ENCODE measurements around the gene CYTH1. TPM values are rescaled to one million over a fixed set of nuclear protein-coding genes. Genes with fewer than 3 reads are reported as not detected.

The CYTH1 gene
- total and polyA plus RNA-seq, 5 donors from 2014 or later = 202 to 487 (median 206) TPM

- Histone ChIP-seq H3K36me3 (ENCODE audit: control insufficient read depth, insufficient read depth, low read length) (peaks cover 76% of the 10 kb centered on the region), H3K4me3 (ENCODE audit: low read depth, low read length) (peak overlapping the region; percentile 75), H3K27ac (ENCODE audit: insufficient read depth, low read length, poor library complexity, severe bottlenecking) (peak overlapping the region; percentile 73), H3K27me3 (ENCODE audit: control insufficient read depth, insufficient read depth, low read length) (no peaks in the 10 kb centered on the region), H3K9me3 (ENCODE audit: control insufficient read depth in 2 of 2, low read length in 2 of 2) (no peaks in the 10 kb centered on the region), H3K4me1 (ENCODE audit: control insufficient read depth, insufficient read depth, low read length, poor library complexity, severe bottlenecking) (peaks cover 40% of the 10 kb centered on the region)
- H3K27ac Mint-ChIP-seq = peak overlapping the region; percentile 91 to 97 (median 96)
- peaks cover 55% of the 10 kb centered on the region for H3K36me3 Mint-ChIP-seq
- DNase-seq (no peak), ATAC-seq (ENCODE audit: low read depth in 2 of 2) (no peak)
- peaks cover 0 to 1% (median 0%) of the 10 kb centered on the region in 7 donors for H3K9me3 Mint-ChIP-seq
- peaks cover 14 to 50% (median 30%) of the 10 kb centered on the region in 4 donors for H3K4me1 Mint-ChIP-seq
- H3K4me3 Mint-ChIP-seq = peak overlapping the region; percentile 60 to 80 (median 69)
- no peaks in the 10 kb centered on the region for H3K27me3 Mint-ChIP-seq
These were observed 36.2 kb upstream of the CYTH1 start for GRCh38 chr17:78818152-78818846.

DNA sequence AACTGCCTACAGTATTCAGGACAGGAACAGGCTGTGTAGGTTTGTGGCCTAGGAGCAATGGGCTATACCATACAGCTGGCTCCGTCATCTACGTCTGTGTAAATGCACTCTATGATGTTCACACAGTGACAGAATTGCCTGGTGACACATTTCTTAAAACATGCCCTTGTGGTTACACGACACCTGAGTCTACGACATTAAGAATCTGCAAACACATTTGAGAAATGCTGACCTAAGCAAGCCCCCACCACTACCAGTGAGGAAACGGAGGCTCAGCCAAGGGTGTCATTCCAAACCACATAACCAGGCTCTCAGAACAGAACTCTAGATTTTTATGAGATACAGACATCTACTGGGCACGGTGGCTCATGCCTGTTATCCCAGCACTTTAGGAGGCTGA, 35.0 kb upstream of the CYTH1 start:
- Mint-ChIP-seq H3K4me1 (peaks cover 14 to 47% (median 27%) of the 10 kb centered on the region in 4 donors), H3K36me3 (peaks cover 53% of the 10 kb centered on the region), H3K4me3 (peak overlapping the region; percentile 57 to 86 (median 67)), H3K27me3 (no peaks in the 10 kb centered on the region), H3K27ac (peak overlapping the region; percentile 91 to 92 (median 92)), H3K9me3 (no peaks in the 10 kb centered on the region)
- Histone ChIP-seq H3K9me3 (ENCODE audit: control insufficient read depth in 2 of 2, low read length in 2 of 2) (no peaks in the 10 kb centered on the region), H3K27me3 (ENCODE audit: control insufficient read depth, insufficient read depth, low read length) (no peaks in the 10 kb centered on the region), H3K27ac (ENCODE audit: insufficient read depth, low read length, poor library complexity, severe bottlenecking) (peak overlapping the region; percentile 73), H3K4me3 (ENCODE audit: low read depth, low read length) (peak overlapping the region; percentile 32), H3K4me1 (ENCODE audit: control insufficient read depth, insufficient read depth, low read length, poor library complexity, severe bottlenecking) (peaks cover 40% of the 10 kb centered on the region), H3K36me3 (ENCODE audit: control insufficient read depth, insufficient read depth, low read length) (peaks cover 77% of the 10 kb centered on the region)
- ATAC-seq (ENCODE audit: low read depth in 2 of 2) (peak; percentile 75 to 77), DNase-seq (peak; percentile 42 to 69 (median 66))

DNA sequence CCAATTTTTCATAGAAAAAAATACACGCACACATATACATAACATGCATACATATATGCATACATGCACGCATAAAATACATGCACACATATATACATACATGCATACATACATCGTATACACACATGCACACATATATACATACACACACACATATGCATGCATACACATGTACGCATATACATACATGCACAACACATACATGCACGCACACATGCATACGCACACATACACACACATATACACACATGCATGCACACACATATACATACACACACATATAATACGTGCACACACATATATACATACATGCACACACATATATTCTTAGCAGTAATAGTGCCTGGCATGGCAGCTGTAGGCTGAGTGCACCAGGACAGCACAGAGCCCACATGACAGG, 33.6 kb upstream of the CYTH1 start:
- ATAC-seq (ENCODE audit: low read depth in 2 of 2) (no peak), DNase-seq (no peak)
- Histone ChIP-seq H3K36me3 (ENCODE audit: control insufficient read depth, insufficient read depth, low read length) (peaks cover 81% of the 10 kb centered on the region), H3K4me3 (ENCODE audit: low read depth, low read length) (no peak overlapping the region), H3K9me3 (ENCODE audit: control insufficient read depth in 2 of 2, low read length in 2 of 2) (no peaks in the 10 kb centered on the region), H3K27ac (ENCODE audit: insufficient read depth, low read length, poor library complexity, severe bottlenecking) (no peak overlapping the region), H3K4me1 (ENCODE audit: control insufficient read depth, insufficient read depth, low read length, poor library complexity, severe bottlenecking) (peaks cover 40% of the 10 kb centered on the region), H3K27me3 (ENCODE audit: control insufficient read depth, insufficient read depth, low read length) (no peaks in the 10 kb centered on the region)
- Mint-ChIP-seq H3K4me3 (peak overlapping the region in 2 of 4 donors; percentile 34 to 76), H3K4me1 (peaks cover 14 to 44% (median 27%) of the 10 kb centered on the region in 4 donors), H3K27me3 (no peaks in the 10 kb centered on the region), H3K9me3 (no peaks in the 10 kb centered on the region), H3K27ac (peak overlapping the region in 2 of 3 donors; percentile 51 to 91), H3K36me3 (peaks cover 54% of the 10 kb centered on the region)

DNA sequence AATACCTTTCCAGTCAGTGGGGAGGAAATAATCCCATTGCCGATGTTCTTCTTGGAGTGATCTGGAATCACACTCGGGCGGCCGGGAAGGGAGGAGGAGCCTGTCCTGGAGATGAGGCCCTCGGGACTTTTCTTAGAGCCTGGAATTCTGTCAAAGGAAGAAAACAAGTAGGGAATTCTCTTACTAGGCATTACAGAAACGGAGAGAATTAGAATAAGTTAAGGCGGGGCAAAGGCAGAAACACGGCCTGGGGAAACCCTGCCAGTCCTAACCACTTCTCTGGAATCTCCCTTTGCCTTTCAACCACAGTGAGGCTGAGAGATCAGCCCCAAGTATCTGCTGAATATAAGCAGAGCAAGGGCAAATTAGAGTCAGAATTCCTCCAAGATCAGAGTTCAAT, 30.8 kb upstream of the CYTH1 start:
- H3K4me3 Mint-ChIP-seq = no peak overlapping the region

DNA sequence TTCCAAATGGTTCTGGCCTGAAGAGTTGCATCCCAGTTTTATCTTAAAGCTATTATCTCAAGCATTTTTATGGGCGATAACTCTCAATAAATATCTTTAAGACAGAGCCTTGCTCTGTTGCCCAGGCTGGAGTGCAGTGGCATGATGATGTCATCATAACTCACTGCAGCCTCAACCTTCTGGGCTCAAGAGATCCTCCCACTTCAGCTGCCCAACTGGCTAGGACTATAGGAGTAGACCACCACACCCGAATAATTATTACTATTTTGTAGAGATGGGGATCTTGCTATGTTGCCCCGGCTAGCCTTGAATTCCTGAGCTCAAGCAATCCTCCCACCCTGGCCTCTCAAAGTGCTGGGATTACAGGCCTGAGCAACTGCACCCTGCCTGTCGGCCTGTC, 26.1 kb upstream of the CYTH1 start:
- peak overlapping the region; percentile 29 to 58 (median 51) for H3K27ac Mint-ChIP-seq
- no peak overlapping the region for H3K4me3 Mint-ChIP-seq
- DNase-seq = no peak
- peaks cover 82% of the 10 kb centered on the region for H3K36me3 ChIP-seq (ENCODE audit: control insufficient read depth, insufficient read depth, low read length)
- H3K9me3 ChIP-seq (ENCODE audit: control insufficient read depth in 2 of 2, low read length in 2 of 2) = no peaks in the 10 kb centered on the region
- H3K27me3 ChIP-seq (ENCODE audit: control insufficient read depth, insufficient read depth, low read length) = no peaks in the 10 kb centered on the region
- H3K27ac ChIP-seq (ENCODE audit: insufficient read depth, low read length, poor library complexity, severe bottlenecking) = peak overlapping the region; percentile 2
- no peak overlapping the region for H3K4me3 ChIP-seq (ENCODE audit: low read depth, low read length)
- no peak for ATAC-seq (ENCODE audit: low read depth in 2 of 2)
- peaks cover 28% of the 10 kb centered on the region for H3K4me1 ChIP-seq (ENCODE audit: control insufficient read depth, insufficient read depth, low read length, poor library complexity, severe bottlenecking)
- H3K9me3 Mint-ChIP-seq = no peaks in the 10 kb centered on the region
- H3K27me3 Mint-ChIP-seq = no peaks in the 10 kb centered on the region
- H3K4me1 Mint-ChIP-seq = peaks cover 0 to 37% (median 11%) of the 10 kb centered on the region in 4 donors
- peaks cover 38% of the 10 kb centered on the region for H3K36me3 Mint-ChIP-seq

More for the DNA sequence above, 30.8 kb upstream of the CYTH1 start:
- H3K36me3 Mint-ChIP-seq = peaks cover 44% of the 10 kb centered on the region
- Histone ChIP-seq H3K27me3 (ENCODE audit: control insufficient read depth, insufficient read depth, low read length) (no peaks in the 10 kb centered on the region), H3K9me3 (ENCODE audit: control insufficient read depth in 2 of 2, low read length in 2 of 2) (no peaks in the 10 kb centered on the region), H3K4me3 (ENCODE audit: low read depth, low read length) (no peak overlapping the region), H3K27ac (ENCODE audit: insufficient read depth, low read length, poor library complexity, severe bottlenecking) (no peak overlapping the region), H3K4me1 (ENCODE audit: control insufficient read depth, insufficient read depth, low read length, poor library complexity, severe bottlenecking) (peaks cover 16% of the 10 kb centered on the region), H3K36me3 (ENCODE audit: control insufficient read depth, insufficient read depth, low read length) (peaks cover 84% of the 10 kb centered on the region)
- H3K9me3 Mint-ChIP-seq = no peaks in the 10 kb centered on the region
- ATAC-seq (ENCODE audit: low read depth in 2 of 2) (no peak), DNase-seq (no peak)
- H3K27me3 Mint-ChIP-seq = no peaks in the 10 kb centered on the region
- peak overlapping the region in 1 of 3 donors; percentile 20 for H3K27ac Mint-ChIP-seq
- peaks cover 5 to 17% (median 12%) of the 10 kb centered on the region in 4 donors for H3K4me1 Mint-ChIP-seq

DNA sequence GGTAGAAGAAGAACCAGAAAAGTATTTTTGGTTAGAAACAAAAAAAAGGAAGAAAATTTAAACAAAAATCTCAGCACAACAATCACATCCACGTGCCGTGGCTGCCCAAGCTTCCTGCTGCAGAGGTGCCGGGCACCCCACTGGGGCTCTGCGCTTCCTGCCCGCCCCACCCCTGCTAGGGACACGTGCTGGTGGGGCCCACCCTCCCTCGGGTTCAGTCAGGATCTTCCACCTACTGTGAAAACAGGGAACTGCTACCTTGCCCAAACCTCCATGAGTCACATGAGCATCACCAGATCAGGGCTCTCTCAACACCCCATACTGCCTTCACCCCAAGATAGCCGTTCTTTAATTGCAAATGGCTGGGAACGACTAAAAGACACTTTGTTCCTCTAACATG, 24.4 kb upstream of the CYTH1 start:
- Histone ChIP-seq H3K9me3 (ENCODE audit: control insufficient read depth in 2 of 2, low read length in 2 of 2) (no peaks in the 10 kb centered on the region), H3K4me3 (ENCODE audit: low read depth, low read length) (no peak overlapping the region), H3K36me3 (ENCODE audit: control insufficient read depth, insufficient read depth, low read length) (peaks cover 80% of the 10 kb centered on the region), H3K27ac (ENCODE audit: insufficient read depth, low read length, poor library complexity, severe bottlenecking) (no peak overlapping the region), H3K4me1 (ENCODE audit: control insufficient read depth, insufficient read depth, low read length, poor library complexity, severe bottlenecking) (peaks cover 28% of the 10 kb centered on the region), H3K27me3 (ENCODE audit: control insufficient read depth, insufficient read depth, low read length) (no peaks in the 10 kb centered on the region)
- peak overlapping the region in 3 of 4 donors; percentile 40 to 82 (median 76) for H3K4me3 Mint-ChIP-seq
- no peaks in the 10 kb centered on the region for H3K9me3 Mint-ChIP-seq
- DNase-seq (peak in 1 of 3 donors; percentile 44), ATAC-seq (ENCODE audit: low read depth in 2 of 2) (peak; percentile 6 to 12)
- peaks cover 0 to 43% (median 12%) of the 10 kb centered on the region in 4 donors for H3K4me1 Mint-ChIP-seq
- H3K36me3 Mint-ChIP-seq = peaks cover 37% of the 10 kb centered on the region
- H3K27ac Mint-ChIP-seq = peak overlapping the region; percentile 75 to 93 (median 75)
- H3K27me3 Mint-ChIP-seq = no peaks in the 10 kb centered on the region

GRCh38 chr17:78805301-78805700, 23.2 kb upstream of the CYTH1 start:
- Histone ChIP-seq H3K4me1 (ENCODE audit: control insufficient read depth, insufficient read depth, low read length, poor library complexity, severe bottlenecking) (peaks cover 28% of the 10 kb centered on the region), H3K4me3 (ENCODE audit: low read depth, low read length) (no peak overlapping the region), H3K27me3 (ENCODE audit: control insufficient read depth, insufficient read depth, low read length) (no peaks in the 10 kb centered on the region), H3K27ac (ENCODE audit: insufficient read depth, low read length, poor library complexity, severe bottlenecking) (peak overlapping the region; percentile 43), H3K36me3 (ENCODE audit: control insufficient read depth, insufficient read depth, low read length) (peaks cover 75% of the 10 kb centered on the region), H3K9me3 (ENCODE audit: control insufficient read depth in 2 of 2, low read length in 2 of 2) (no peaks in the 10 kb centered on the region)
- peak overlapping the region in 3 of 4 donors; percentile 76 to 82 (median 78) for H3K4me3 Mint-ChIP-seq
- H3K27ac Mint-ChIP-seq = peak overlapping the region; percentile 70 to 90 (median 80)
- no peaks in the 10 kb centered on the region for H3K27me3 Mint-ChIP-seq
- no peaks in the 10 kb centered on the region for H3K9me3 Mint-ChIP-seq
- peaks cover 0 to 50% (median 14%) of the 10 kb centered on the region in 4 donors for H3K4me1 Mint-ChIP-seq
- DNase-seq (peak in 2 of 3 donors; percentile 46 to 51), ATAC-seq (ENCODE audit: low read depth in 2 of 2) (peak; percentile 62 to 74)
- peaks cover 31% of the 10 kb centered on the region for H3K36me3 Mint-ChIP-seq
